GM18861 (cell line): ENCODE measurements around the gene AKAP10.
"Not testable (repeated sequence)": the region's sequence is repeated elsewhere in the genome, so short reads cannot be mapped to it uniquely, and the experiment has no call there.

Experiments used
- ATAC-seq: cut with Tn5 transposase; IDR thresholded peaks from one replicate; pipeline ENCODE4 v1.9.1; 2021; ENCODE audit not compliant: unreplicated experiment

Gene AKAP10

GRCh38 chr17:19874256-19874655 is 103.4 kb downstream of the AKAP10 start:
- no peak for ATAC-seq

- ATAC-seq: no peak
These were observed 104.3 kb downstream of the AKAP10 start for GRCh38 chr17:19873346-19873745.

- no peak for ATAC-seq
These were observed 109.6 kb downstream of the AKAP10 start for GRCh38 chr17:19868079-19868395.

- no peak for ATAC-seq
These were observed 110.1 kb downstream of the AKAP10 start, which contains the start of gene ULK2 for GRCh38 chr17:19867329-19868078. Gene ULK2 (minus strand): TSS chr17:19867936. CDS start chr17:19867417, 519 bp downstream.

- no peak for ATAC-seq
These were observed 110.6 kb downstream of the AKAP10 start for GRCh38 chr17:19867079-19867328.

- ATAC-seq: no peak
These were observed 112.6 kb downstream of the AKAP10 start for GRCh38 chr17:19865021-19865420.

GRCh38 chr17:19860647-19861177 is 116.9 kb downstream of the AKAP10 start:
- not testable (repeated sequence) for ATAC-seq

- ATAC-seq: no peak
These were observed 120.0 kb downstream of the AKAP10 start for GRCh38 chr17:19857640-19858039.
